DMS53 (cell line): Measurements from ENCODE around the gene HIPK2.

Source experiments
- DNase-seq: peaks from one replicate; lab custom pipeline; 2025; lab: John Stamatoyannopoulos, UW

The HIPK2 gene

GRCh38 chr7:139777948-139778841, at the start of gene HIPK2:
Gene HIPK2 (minus strand): TSS chr7:139777998. CDS start chr7:139777623, 375 bp downstream.
- DNase-seq = peak; percentile 89

DNA sequence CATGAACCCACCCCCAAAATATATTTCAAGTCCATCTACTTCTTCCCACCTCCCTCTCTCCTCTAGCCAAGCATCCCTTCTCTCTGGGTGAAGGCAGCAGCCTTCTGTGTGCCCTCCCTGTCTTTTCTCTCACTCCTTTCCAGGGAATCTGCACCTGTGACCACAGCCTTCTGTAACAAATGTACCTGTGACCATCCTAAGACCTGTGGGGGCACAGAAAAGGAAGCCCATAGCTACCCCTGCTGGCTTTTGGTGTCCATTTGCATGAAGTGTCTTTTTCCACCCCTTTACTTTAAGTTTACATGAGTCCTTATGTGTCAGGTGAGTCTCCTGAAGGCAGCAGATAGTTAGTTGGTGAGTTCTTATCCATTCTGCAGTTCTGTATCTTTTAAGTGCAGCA, 49.2 kb upstream of the HIPK2 start:
- peak; percentile 60 for DNase-seq

GRCh38 chr7:139825666-139826290, 48.0 kb upstream of the HIPK2 start:
- peak; percentile 58 for DNase-seq

- no peak for DNase-seq
Observed at GRCh38 chr7:139823959-139824521, 46.2 kb upstream of the HIPK2 start.

DNA sequence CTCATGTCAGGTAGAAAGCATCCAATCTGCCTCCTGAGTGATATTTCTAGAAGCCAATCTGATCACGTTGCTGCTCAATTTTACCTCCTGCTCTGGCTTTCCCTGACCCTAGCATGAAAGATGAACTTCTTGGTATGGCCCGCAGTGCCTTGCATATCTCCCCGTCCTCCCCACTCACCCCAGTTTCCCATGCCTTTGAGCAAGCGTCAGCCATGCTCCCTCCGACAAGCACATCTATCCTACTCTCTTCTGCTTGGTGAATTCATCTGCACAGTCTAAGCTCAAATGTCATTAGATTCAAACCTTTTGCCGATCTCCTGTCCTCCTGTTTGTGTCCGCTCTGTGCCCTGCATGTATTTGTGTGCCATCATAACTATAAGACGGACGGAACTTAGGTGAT, 45.1 kb upstream of the HIPK2 start:
- no peak for DNase-seq

DNA sequence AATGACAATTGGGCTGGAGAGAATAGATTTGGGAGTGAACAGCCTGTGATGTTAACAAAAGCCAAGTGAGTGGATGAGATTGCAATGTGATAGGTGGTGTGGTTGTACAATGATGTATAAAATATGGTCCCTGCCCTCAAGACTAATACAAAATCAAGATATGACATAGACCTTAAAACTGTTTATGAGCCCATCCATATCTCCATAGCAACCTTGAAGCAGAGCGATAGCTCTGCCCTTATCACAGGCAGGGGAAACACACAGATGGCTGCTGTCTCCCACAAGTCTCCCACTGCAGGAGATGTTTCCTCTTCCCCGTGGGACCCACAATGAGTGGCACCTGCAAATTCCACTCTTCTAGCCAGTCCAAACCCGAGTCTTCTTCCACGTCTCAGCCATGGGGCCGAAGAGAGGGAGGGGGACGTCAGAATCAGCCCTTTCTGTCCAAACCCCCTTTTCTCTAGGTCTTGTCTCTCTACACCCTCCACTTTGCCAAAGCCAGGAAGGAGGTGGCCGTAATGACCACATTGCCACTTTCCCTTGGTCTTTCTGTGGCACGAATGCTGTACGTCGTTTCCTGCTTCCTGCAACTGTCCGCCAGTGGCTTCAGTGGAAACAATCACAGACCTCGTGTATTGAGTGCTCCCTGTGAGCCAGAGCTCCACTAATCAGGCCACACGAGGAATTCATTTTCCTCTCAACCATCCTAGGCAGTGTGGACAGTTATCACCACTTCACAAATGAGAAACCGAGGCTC, 43.7 kb upstream of the HIPK2 start:
- DNase-seq = no peak

- no peak for DNase-seq
Observed at GRCh38 chr7:139820089-139820488, 42.3 kb upstream of the HIPK2 start.

GRCh38 chr7:139817249-139817648, 39.5 kb upstream of the HIPK2 start:
- no peak for DNase-seq

DNA sequence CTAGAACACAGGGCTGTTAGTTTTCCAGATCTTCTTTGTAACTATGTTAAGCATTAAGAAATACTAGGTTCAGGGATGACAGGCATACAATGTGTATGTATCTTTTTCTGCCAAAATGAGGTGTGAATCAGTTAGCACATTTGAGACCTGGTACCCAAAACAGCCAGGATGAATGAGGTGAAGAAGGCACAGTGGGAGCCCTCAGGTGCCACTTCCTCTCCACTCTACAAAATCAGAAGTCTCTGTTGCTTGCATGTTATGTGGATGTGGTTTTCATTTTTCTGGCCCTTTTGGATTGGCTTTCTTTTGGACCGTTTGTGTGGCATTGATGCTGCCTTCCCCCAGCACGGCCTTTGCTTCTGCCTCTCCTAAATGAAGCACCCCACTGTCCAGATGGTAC, 35.9 kb upstream of the HIPK2 start:
- DNase-seq = no peak

GRCh38 chr7:139813151-139813550, 35.4 kb upstream of the HIPK2 start:
- DNase-seq = no peak

- DNase-seq = no peak
Observed at GRCh38 chr7:139811066-139811465, 33.3 kb upstream of the HIPK2 start.

DNA sequence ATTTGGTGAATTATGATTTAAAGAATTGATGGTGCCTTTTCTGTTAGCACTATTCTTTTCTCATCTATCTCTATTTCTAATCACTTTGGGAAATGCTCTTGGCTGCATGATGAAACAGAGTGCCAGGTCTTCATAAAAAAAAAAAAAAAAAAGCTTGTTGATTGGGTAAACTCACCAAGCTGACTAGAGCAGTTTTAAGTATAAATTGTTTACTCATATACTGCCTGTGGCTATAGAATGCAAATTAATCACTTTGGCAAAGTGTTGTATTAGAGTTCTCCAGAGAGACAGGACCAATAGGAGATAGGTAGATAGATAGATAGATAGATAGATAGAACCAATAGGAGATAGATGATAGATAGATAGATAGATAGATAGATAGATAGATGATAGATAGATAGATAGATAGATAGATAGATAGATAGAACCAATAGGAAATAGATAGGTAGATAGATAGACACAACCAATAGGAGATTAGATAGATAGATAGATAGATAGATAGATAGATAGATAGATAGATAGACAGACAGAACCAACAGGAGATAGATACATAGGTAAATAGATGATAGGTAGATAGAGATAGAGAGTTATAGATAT, 31.1 kb upstream of the HIPK2 start:
- no peak for DNase-seq

GRCh38 chr7:139808427-139808826, 30.6 kb upstream of the HIPK2 start:
- DNase-seq = peak; percentile 78

DNA sequence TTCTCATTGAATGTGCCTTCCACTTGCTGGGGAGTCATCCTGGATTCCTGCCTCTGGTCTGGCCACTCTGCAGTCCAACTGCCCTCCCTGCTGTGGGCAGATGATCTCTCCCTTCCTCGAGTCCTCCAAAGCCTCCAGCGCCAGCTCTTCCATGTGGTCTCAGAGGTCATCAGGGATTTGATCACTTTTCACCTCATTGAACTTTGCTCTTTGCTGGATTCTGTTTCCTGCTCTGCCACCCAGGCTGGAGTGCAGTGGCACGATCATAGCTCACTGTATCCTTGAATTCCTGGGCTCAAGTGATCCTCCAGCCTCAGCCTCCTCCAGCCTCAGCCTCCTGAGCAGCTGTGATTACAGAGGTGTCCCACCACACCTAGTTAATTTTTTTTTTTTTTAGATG, 29.2 kb upstream of the HIPK2 start:
- DNase-seq = peak; percentile 49

- no peak for DNase-seq
Observed at GRCh38 chr7:139804571-139804970, 26.8 kb upstream of the HIPK2 start.

DNA sequence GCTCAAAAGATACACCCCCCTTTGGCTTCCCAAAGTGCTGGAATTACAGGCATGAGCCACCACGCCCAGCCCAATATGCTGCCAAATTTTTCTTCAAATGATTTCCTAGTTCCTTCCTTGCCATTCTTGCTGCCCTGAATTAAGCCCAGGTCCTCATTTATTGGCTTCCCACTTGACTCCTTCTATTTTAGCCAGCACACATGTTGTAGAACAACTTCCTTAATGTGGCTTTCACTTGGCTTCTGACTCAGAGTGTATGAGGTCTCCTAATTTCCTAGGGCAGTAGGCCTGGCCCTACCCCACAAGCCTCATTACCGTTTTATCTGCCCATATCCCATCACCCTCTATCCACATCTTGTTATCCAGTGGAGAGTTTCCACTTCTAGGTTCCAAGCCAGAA, 21.8 kb upstream of the HIPK2 start:
- DNase-seq = no peak

DNA sequence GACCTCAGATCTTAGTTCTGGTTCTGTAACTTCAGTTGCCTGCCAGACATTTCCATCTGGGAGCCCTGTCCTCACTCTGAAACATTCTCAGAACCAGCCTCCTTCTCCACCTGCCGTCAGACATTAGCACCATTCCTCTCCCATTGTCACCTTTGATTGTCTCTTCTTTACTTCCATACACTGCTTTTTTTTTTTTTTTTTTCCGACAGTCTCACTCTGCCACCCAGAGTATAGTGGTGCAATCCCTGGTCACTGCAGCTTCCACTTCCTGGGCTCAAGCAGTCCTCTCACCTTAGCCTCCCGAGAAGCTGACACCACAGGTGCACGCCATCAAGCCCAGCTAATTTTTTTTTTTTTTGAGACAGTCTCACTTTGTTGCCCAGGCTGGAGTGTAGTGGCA, 21.1 kb upstream of the HIPK2 start:
- DNase-seq = peak; percentile 35

DNA sequence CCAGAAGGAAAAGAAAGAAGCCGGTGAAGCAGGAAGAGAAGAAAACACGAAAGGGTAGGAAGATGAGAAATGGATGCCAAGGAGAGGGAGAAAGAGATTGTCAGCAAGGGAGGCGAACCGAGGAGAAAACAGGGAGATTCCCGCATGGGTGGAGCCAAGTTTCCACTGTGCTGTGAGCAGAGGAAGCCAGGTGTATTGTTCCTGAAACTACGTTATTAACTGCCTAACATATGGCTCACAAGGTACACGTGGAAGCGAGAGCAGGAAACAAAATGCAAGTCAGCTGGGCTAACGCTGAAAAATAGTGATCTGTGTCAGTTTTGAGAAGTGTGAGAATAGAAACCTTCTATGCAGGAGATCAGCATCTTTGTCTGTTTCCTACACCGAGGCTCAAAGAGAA, 20.4 kb upstream of the HIPK2 start:
- peak; percentile 77 for DNase-seq

- DNase-seq = no peak
Observed at GRCh38 chr7:139797607-139798006, 19.8 kb upstream of the HIPK2 start.

DNA sequence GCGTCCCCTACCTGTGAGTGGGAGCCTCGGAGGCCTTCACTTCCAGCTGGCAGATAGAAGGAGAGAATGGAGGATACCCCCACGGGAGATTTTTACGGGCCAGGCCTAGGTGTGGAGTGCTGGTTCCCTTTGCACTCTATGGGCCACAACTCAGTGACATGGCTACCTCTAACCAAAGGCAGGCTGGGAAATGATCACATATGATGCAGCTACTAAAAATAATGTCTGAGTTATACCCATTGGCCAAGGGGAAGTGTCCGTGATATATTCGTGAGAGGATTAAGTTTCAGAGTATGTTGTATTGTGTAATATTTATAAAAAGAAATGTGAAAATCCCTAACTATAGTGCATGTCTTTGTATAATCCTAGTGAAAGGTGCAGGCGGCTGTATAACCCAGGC, 13.5 kb upstream of the HIPK2 start:
- no peak for DNase-seq

- DNase-seq = peak; percentile 41
Observed at GRCh38 chr7:139784648-139785047, 6.8 kb upstream of the HIPK2 start.
